GM23338 (cell line): ENCODE results near the gene GDAP2.

ENCODE experiments used
- CREB1 ChIP-seq: fragments of 250-450 bp; sonication (Bioruptor Pico); IDR thresholded peaks from 2 replicates; pipeline ENCODE4 v1.5.0; 2020; ENCODE audit warnings: low read depth, mild to moderate bottlenecking, moderate library complexity
- EZH2 ChIP-seq: fragments of 200-600 bp; sonication (generic); IDR thresholded peaks from one replicate; pipeline ENCODE4 v1.8.0; 2017; ENCODE audit warnings: antibody characterized with exemption, mild to moderate bottlenecking, low read depth; ENCODE audit not compliant: unreplicated experiment
- EZH2phosphoT487 ChIP-seq: fragments of 200-600 bp; sonication (generic); IDR thresholded peaks from one replicate; pipeline ENCODE4 v1.8.1; 2018; ENCODE audit warnings: antibody characterized with exemption; ENCODE audit not compliant: unreplicated experiment
- POLR2AphosphoS5 ChIP-seq: IDR thresholded peaks from 2 replicates; pipeline ENCODE4 v1.6.1; 2016; ENCODE audit warnings: antibody characterized with exemption, low read depth
- TF ChIP-seq, protein P1 (sequence below): IDR thresholded peaks from one replicate; pipeline ENCODE4 v1.6.1; 2018; ENCODE audit warnings: antibody characterized with exemption; ENCODE audit not compliant: unreplicated experiment
- TF ChIP-seq, protein P2 (sequence below), 2 experiments: fragments of 200-600 bp in 1 of 2; sonication (generic) in 1 of 2; conservative IDR thresholded peaks; 2 replicates each; pipeline versions ENCODE4 v1.5.1 to v1.6.1; 2016 to 2017; ENCODE audit warnings: antibody characterized with exemption in 2 of 2, low read depth in 2 of 2, mild to moderate bottlenecking in 2 of 2, moderate library complexity in 1 of 2

DNA sequence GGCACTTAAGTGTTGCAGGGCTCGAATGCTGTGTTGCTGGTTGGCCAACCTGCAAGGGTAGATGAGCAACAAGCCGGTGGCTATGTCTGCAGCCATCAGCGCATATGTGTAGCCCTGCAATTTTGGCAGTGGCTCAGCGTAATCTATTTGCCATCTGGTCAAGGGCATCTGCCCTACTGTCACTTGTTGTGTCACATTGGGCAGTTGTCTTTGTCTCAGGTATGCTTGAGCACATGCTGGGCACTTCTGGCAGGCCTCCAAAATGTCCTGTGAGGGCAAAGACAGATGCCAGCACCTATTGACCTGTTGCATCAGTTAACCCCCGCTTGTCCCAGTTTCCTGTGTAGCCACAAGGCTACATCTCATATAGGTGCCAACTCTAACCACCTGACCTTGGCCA, 111.8 kb downstream of the GDAP2 start:
- TF ChIP-seq POLR2AphosphoS5 (no peak), EZH2phosphoT487 (no peak), CREB1 (CRISPR knock-in tag) (no peak), EZH2 (no peak)
- TF ChIP-seq, protein P1, sequence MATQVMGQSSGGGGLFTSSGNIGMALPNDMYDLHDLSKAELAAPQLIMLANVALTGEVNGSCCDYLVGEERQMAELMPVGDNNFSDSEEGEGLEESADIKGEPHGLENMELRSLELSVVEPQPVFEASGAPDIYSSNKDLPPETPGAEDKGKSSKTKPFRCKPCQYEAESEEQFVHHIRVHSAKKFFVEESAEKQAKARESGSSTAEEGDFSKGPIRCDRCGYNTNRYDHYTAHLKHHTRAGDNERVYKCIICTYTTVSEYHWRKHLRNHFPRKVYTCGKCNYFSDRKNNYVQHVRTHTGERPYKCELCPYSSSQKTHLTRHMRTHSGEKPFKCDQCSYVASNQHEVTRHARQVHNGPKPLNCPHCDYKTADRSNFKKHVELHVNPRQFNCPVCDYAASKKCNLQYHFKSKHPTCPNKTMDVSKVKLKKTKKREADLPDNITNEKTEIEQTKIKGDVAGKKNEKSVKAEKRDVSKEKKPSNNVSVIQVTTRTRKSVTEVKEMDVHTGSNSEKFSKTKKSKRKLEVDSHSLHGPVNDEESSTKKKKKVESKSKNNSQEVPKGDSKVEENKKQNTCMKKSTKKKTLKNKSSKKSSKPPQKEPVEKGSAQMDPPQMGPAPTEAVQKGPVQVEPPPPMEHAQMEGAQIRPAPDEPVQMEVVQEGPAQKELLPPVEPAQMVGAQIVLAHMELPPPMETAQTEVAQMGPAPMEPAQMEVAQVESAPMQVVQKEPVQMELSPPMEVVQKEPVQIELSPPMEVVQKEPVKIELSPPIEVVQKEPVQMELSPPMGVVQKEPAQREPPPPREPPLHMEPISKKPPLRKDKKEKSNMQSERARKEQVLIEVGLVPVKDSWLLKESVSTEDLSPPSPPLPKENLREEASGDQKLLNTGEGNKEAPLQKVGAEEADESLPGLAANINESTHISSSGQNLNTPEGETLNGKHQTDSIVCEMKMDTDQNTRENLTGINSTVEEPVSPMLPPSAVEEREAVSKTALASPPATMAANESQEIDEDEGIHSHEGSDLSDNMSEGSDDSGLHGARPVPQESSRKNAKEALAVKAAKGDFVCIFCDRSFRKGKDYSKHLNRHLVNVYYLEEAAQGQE = no peak
- TF ChIP-seq, protein P2, sequence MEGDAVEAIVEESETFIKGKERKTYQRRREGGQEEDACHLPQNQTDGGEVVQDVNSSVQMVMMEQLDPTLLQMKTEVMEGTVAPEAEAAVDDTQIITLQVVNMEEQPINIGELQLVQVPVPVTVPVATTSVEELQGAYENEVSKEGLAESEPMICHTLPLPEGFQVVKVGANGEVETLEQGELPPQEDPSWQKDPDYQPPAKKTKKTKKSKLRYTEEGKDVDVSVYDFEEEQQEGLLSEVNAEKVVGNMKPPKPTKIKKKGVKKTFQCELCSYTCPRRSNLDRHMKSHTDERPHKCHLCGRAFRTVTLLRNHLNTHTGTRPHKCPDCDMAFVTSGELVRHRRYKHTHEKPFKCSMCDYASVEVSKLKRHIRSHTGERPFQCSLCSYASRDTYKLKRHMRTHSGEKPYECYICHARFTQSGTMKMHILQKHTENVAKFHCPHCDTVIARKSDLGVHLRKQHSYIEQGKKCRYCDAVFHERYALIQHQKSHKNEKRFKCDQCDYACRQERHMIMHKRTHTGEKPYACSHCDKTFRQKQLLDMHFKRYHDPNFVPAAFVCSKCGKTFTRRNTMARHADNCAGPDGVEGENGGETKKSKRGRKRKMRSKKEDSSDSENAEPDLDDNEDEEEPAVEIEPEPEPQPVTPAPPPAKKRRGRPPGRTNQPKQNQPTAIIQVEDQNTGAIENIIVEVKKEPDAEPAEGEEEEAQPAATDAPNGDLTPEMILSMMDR (conservative IDR thresholded peaks at IDR 0.05; ENCODE audit: low read depth in 2 of 2) = no peak
